Stimulated activated CD4-positive, alpha-beta T cell treated with anti-CD3 and anti-CD28 coated beads, Interleukin-4, amount 100 ng/mL, for 24 hours (primary cell): Measurements from ENCODE around the gene CD55.

ENCODE experiments used
- DNase-seq: peaks from one replicate; pipeline ENCODE4 v3.0.0-alpha.2; 2020

Gene CD55

GRCh38 chr1:207331354-207332313, 10.2 kb downstream of the CD55 start:
- no peak for DNase-seq

GRCh38 chr1:207333009-207333600, 11.6 kb downstream of the CD55 start:
- DNase-seq = no peak

- no peak for DNase-seq
These were observed 12.1 kb downstream of the CD55 start for GRCh38 chr1:207333620-207334019.

- no peak for DNase-seq
These were observed 12.9 kb downstream of the CD55 start for GRCh38 chr1:207334337-207334736.

- no peak for DNase-seq
These were observed 13.7 kb downstream of the CD55 start for GRCh38 chr1:207335138-207335537.

GRCh38 chr1:207335695-207336363, 14.4 kb downstream of the CD55 start:
- DNase-seq = peak; percentile 17

- peak; percentile 49 for DNase-seq
These were observed 15.3 kb downstream of the CD55 start for GRCh38 chr1:207336559-207337467.

GRCh38 chr1:207342332-207342731, 20.9 kb downstream of the CD55 start:
- no peak for DNase-seq

- DNase-seq = no peak
These were observed 22.2 kb downstream of the CD55 start for GRCh38 chr1:207343675-207344074.

GRCh38 chr1:207344221-207344620, 22.7 kb downstream of the CD55 start:
- no peak for DNase-seq

- no peak for DNase-seq
These were observed 24.4 kb downstream of the CD55 start for GRCh38 chr1:207345644-207346477.

- no peak for DNase-seq
These were observed 25.0 kb downstream of the CD55 start for GRCh38 chr1:207346513-207346912.

GRCh38 chr1:207349979-207350378, 28.5 kb downstream of the CD55 start:
- no peak for DNase-seq

GRCh38 chr1:207352554-207352953, 31.1 kb downstream of the CD55 start:
- no peak for DNase-seq

GRCh38 chr1:207355060-207355459, 33.6 kb downstream of the CD55 start:
- no peak for DNase-seq

- DNase-seq = no peak
These were observed 34.2 kb downstream of the CD55 start for GRCh38 chr1:207355513-207356295.

- no peak for DNase-seq
These were observed 39.6 kb downstream of the CD55 start for GRCh38 chr1:207361029-207361428.

- DNase-seq = no peak
These were observed 40.4 kb downstream of the CD55 start for GRCh38 chr1:207361889-207362288.

GRCh38 chr1:207362962-207363860, 41.7 kb downstream of the CD55 start:
- DNase-seq = peak; percentile 44

GRCh38 chr1:207363871-207364270, 42.4 kb downstream of the CD55 start:
- no peak for DNase-seq
